Measurements from ENCODE around the gene CPOX.

The CPOX gene

GRCh38 chr3:98617841-98618240, 24.4 kb upstream of the CPOX start:
- Histone ChIP-seq H4K20me1 (ENCODE audit: insufficient read depth, low read length) (no peaks in the 10 kb centered on the region), H2AFZ (ENCODE audit: low read depth, low read length) (no peak overlapping the region), H3K9me3 (ENCODE audit: insufficient read depth, low read length, severe bottlenecking) (no peaks in the 10 kb centered on the region), H3K79me2 (ENCODE audit: insufficient read depth, low read length) (no peaks in the 10 kb centered on the region), H3K4me3 (ENCODE audit: low read depth in 1 of 2, low read length in 2 of 2) (no peak overlapping the region), H3K4me1 (ENCODE audit: insufficient read depth, low read length) (no peaks in the 10 kb centered on the region), H3K27ac (ENCODE audit: low read length) (no peak overlapping the region), H3K36me3 (ENCODE audit: insufficient read depth, low read length) (no peaks in the 10 kb centered on the region), H3K9ac (ENCODE audit: low read depth, low read length) (no peak overlapping the region), H3K4me2 (ENCODE audit: insufficient read depth, low read length) (no peak overlapping the region), H3K27me3 (ENCODE audit: insufficient read depth, low read length, poor library complexity) (no peaks in the 10 kb centered on the region)
- no peak for ATAC-seq (ENCODE audit: insufficient read depth, low read depth)
- no peak for DNase-seq
- no peak for TF ChIP-seq EZH2 (IDR thresholded peaks at IDR 0.05; ENCODE audit: borderline replicate concordance, low read depth, low read length, severe bottlenecking)
- TF ChIP-seq CTCF (IDR thresholded peaks at IDR 0.05; ENCODE audit: borderline replicate concordance, extremely low read depth, low read length, poor library complexity, severe bottlenecking), result no peak

GRCh38 chr3:98613616-98614015, 20.2 kb upstream of the CPOX start:
- H2AFZ ChIP-seq (ENCODE audit: low read depth, low read length), result peak overlapping the region; percentile 47; the same call in 1 of the 2 replicates
- DNase-seq (no peak), ATAC-seq (ENCODE audit: insufficient read depth, low read depth) (no peak)
- TF ChIP-seq CTCF (IDR thresholded peaks at IDR 0.05; ENCODE audit: borderline replicate concordance, extremely low read depth, low read length, poor library complexity, severe bottlenecking) (no peak), EZH2 (IDR thresholded peaks at IDR 0.05; ENCODE audit: borderline replicate concordance, low read depth, low read length, severe bottlenecking) (no peak)
- H3K27me3 ChIP-seq (ENCODE audit: insufficient read depth, low read length, poor library complexity), result no peaks in the 10 kb centered on the region
- no peaks in the 10 kb centered on the region for H3K79me2 ChIP-seq (ENCODE audit: insufficient read depth, low read length)
- H3K36me3 ChIP-seq (ENCODE audit: insufficient read depth, low read length), result no peaks in the 10 kb centered on the region
- H3K9ac ChIP-seq (ENCODE audit: low read depth, low read length), result no peak overlapping the region
- H3K9me3 ChIP-seq (ENCODE audit: insufficient read depth, low read length, severe bottlenecking), result no peaks in the 10 kb centered on the region
- no peak overlapping the region for H3K4me2 ChIP-seq (ENCODE audit: insufficient read depth, low read length)
- H3K27ac ChIP-seq (ENCODE audit: low read length), result no peak overlapping the region
- no peaks in the 10 kb centered on the region for H3K4me1 ChIP-seq (ENCODE audit: insufficient read depth, low read length)
- no peaks in the 10 kb centered on the region for H4K20me1 ChIP-seq (ENCODE audit: insufficient read depth, low read length)
- no peak overlapping the region for H3K4me3 ChIP-seq (ENCODE audit: low read depth in 1 of 2, low read length in 2 of 2)

GRCh38 chr3:98612996-98613517, 19.6 kb upstream of the CPOX start:
- Histone ChIP-seq H3K9me3 (ENCODE audit: insufficient read depth, low read length, severe bottlenecking) (no peaks in the 10 kb centered on the region), H2AFZ (ENCODE audit: low read depth, low read length) (peak overlapping the region; percentile 47; the same call in 1 of the 2 replicates), H3K79me2 (ENCODE audit: insufficient read depth, low read length) (no peaks in the 10 kb centered on the region), H3K27me3 (ENCODE audit: insufficient read depth, low read length, poor library complexity) (no peaks in the 10 kb centered on the region), H3K36me3 (ENCODE audit: insufficient read depth, low read length) (no peaks in the 10 kb centered on the region), H3K27ac (ENCODE audit: low read length) (peak overlapping the region; percentile 8; the same call in 1 of the 2 replicates), H3K4me3 (ENCODE audit: low read depth in 1 of 2, low read length in 2 of 2) (no peak overlapping the region), H3K4me1 (ENCODE audit: insufficient read depth, low read length) (no peaks in the 10 kb centered on the region), H3K4me2 (ENCODE audit: insufficient read depth, low read length) (no peak overlapping the region), H4K20me1 (ENCODE audit: insufficient read depth, low read length) (no peaks in the 10 kb centered on the region), H3K9ac (ENCODE audit: low read depth, low read length) (no peak overlapping the region)
- ATAC-seq (ENCODE audit: insufficient read depth, low read depth) (peak; percentile 44; the same call in 2 of the 3 replicates), DNase-seq (no peak)
- TF ChIP-seq CTCF (IDR thresholded peaks at IDR 0.05; ENCODE audit: borderline replicate concordance, extremely low read depth, low read length, poor library complexity, severe bottlenecking), result no peak
- no peak for TF ChIP-seq EZH2 (IDR thresholded peaks at IDR 0.05; ENCODE audit: borderline replicate concordance, low read depth, low read length, severe bottlenecking)

Data from DND-41 (cell line).